Fibroblast of gingiva (primary cell): ENCODE measurements around the gene TXNRD2.

Experiments
- DNase-seq: peaks from one replicate; pipeline ENCODE4 v3.0.0-alpha.2; 2011; ENCODE audit warnings: low read depth

TXNRD2 gene

GRCh38 chr22:19979712-19980493, 38.3 kb upstream of the TXNRD2 start:
- no peak for DNase-seq

DNA sequence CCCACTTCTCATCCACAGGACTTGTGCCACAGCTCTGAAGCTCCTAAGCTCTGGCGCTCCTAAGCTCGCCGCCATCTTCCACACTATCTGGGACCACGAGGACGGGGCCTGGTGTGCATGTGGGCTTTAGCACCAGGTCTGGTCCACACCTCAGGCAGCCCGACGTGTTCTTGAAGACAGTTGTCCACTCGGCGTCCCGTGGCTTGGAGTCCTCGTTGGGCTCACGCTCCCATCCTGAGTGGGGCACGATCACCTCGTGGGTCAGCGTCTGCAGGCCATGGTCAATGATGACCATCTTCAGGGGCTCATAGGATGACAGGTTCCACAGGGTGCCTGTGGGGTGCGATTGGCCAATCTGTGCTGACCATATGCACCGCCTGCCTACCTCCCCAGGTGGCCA, 37.1 kb upstream of the TXNRD2 start:
- no peak for DNase-seq

DNA sequence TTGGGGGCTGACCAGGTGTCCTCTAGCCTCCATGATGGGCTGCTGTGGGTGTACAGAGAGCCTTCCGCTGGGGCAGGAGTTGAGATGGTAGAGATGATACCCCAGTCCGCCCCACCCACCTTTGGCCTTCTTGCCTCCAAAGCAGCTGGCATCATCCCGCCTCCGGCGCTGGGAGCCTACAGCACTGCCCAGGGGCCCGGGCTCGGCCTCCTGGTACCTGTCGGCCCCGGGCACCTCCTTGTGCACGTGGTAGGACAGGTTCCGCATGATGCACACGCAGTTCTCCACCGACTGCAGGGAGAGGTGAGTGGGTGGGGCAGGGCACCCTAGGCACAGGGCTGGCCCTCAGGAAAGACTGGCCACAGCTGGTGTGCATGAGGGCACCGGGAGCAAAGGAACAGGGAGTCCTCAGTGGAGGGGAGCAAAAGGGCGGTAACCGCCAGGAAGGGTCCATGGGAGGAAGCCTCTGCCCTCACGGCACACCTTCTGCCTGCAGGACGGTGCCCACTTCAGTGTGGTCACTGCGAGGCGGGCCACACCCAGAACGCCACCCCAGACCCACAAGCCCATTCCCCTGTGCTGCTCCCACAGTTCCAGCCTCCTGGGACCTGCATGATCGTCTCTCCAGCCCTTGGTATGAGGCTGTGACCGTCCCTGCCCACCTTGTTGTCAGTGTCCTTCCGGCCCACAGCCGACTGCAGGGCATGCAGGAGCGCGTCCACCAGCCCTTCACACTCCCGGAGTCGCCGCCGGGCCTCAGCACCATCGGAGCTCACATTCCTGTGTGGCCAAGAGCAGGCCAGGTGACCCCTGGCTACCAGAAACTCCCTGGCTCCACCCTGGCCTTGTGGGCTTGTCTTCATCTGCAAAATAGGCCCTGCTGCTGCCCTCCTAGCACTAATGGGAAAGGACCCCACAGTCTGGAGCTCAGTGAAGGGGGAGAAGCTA, 36.0 kb upstream of the TXNRD2 start:
- DNase-seq = no peak

DNA sequence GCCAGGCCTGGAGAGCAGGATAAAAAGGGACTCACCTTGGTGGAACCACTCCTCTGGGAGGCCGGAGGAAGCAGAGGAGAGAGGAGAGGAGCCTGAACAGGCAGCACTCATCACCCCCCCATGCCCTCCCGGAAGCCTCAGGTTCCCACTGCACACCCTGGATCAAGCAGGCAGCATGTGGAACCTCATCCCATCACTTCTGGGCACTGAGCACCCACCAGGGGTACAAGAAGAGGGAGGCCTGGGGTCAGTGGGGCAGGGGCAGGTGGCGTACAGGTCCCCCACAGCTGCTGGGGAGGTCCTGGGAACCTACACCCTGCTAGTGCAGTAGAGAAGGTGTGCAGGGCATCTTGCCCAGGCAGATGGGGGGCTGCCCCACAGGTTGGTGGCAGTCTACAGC, 35.1 kb upstream of the TXNRD2 start:
- DNase-seq = no peak

- DNase-seq = no peak
Observed at GRCh38 chr22:19975707-19976035, 34.1 kb upstream of the TXNRD2 start.

DNA sequence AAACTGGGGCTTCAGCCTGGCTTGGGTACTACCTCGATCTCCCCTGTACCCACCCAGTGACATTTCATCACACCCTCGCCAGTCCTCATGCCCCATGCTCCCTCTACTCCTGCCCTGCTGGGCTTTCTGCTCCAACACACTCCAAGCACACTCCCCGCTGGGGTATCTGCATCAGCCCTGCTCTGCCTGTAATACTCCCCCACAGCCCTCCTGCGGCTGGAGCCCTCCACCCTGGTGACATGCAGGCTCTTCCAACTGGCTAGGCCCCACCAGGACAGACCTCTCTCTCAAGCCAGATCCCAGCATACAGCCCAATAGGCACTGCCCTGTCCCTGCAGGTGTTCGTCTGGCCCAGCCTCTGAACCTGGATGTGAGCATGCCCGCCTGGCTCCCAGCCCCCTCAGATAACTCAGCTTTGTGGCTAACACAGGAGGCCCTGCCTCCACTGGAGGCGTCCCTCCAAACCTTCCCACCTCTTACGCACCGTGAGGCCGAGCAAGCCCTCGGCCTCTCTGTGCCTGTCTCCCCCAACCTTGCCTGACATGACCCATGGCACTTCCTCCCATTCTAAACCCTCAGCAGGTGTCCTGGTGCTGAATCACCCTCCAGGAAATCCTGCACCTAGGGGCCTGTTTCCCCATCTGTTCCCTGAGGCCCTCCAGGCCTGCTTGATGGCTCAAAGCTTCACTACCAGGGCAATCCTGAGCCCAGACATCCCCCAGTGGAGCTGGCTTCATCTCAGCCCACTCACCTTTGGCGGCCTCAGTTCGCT, 33.5 kb upstream of the TXNRD2 start:
- no peak for DNase-seq

DNA sequence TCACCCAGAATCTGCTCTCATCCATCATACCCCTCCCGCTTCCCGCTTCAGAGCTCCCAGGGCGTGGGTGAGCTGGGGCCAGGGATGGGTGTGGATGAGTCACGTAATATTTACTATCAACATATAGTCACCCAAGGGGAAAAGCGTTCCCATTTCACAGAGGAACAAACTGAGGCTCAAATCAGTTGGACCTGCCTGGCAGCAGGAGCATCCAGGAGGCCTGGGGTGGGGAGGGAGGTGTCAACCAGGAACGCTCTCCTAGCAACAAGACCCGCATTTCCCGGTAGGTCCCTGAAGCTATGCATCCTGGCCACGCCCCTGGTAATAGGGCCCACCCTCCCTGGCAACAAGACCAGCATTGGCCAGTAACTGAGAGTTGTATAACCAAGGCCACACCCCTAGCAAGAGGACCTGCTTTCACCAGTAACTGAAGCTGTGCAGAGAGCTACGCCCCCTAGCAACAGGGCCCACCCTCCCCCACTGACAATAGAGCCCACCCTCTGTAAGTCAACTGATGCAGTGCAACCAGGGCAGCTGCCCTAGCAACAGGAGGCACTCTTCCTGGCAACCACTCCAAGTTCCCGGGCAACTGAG, 32.7 kb upstream of the TXNRD2 start:
- DNase-seq = peak; percentile 19

- no peak for DNase-seq
Observed at GRCh38 chr22:19973551-19974267, 32.1 kb upstream of the TXNRD2 start.

GRCh38 chr22:19972652-19973550, 31.3 kb upstream of the TXNRD2 start:
- no peak for DNase-seq

GRCh38 chr22:19972251-19972650, 30.6 kb upstream of the TXNRD2 start:
- no peak for DNase-seq

DNA sequence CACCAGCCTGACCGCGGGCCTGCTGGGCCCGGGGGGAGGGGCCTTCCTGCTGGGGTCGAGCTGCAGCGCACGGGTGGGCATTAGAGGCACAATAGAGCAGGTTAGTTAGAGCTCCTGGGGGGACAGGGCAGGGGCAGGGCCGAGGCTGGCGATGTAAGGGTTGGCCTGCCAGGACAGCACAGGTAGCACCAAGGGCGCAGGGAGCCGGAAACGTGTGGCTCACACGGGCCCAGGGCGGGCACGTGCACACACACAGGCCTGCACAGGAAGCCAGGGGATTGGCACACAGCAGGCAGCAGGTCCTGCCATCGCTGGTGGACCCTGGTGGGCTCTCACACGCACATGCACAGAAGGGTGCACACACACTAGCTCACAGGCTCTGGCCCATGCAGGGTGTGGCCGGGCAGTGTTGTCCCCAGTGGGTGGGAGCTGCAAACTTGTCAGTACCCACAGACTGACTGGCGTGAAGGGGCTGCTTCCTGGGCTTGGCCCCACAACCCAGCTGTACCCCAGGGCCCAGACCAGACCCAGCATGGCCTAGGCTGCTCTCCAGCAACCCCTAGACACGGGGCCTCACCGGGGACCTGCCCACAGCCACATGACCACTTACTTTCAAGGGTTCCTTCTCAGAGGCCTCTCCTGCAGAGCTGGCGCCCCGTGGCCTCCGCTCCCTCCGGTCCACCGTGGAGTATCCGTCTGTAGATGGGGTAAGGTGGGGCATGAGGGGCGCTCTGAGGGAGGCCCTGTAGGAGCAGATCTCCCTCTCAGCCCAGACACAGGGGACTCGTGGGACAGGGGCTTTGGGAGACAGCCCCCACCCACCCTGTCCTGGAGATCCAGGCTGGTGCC, 29.9 kb upstream of the TXNRD2 start:
- no peak for DNase-seq

DNA sequence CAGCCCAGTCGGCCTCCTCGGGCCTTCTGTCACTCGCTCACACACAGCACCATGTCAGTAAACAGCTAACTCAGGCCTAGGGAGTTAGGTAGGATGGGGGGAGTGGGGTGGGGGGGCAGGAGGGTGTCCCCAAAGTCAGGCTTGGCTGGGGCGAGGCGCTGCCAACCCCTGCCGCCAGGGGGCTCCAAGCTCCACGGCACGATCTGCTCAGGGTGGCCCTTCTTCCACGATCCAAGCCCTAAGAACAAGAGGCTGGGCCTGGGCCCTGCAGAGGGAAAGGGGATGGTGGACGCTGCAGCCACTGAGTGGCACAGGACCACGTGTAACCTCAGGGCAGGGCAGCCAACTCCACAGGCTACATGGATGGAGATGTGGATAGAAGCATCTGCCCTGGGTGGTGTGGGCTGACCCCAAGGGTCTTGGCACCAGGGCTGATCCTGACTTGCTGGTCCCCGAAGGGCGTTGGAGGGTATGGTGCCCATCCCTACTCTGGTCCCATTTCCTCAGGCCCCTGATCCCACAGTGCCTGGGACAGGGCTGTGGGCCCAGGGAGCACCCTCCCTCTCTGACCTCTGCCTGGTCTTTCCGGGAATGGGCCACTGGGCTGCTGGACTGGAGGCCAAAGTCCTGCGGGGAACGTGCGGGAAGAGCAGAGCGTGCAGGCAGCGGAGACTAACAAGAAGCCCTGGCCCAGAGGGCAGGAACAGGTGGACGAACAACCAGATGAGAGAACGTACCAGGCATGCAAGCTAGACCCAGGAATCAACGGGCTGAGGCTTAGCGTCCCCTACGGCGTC, 29.1 kb upstream of the TXNRD2 start:
- peak; percentile 46 for DNase-seq

DNA sequence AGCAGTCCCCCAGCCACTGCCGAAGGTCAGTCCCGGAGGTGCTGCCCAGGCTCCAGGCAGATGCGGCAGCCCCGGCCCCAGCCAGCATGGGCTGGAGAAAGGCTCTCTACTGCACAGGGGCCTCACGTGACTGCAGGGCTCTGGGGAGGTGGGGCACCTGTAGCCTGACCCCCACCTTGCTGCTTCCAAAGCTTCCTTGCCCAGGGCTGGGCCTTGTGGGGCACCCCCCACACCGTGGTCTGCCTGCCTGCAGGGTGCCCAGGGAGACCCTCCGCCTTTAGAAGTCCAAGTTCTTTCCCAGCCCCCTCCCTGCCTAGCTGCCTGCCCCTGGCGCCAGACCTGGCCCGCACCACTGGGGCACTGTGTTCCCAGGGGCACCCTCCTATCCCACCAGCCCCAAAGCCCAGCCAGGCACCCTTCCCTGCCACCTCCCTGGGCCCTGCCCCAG, 28.4 kb upstream of the TXNRD2 start:
- no peak for DNase-seq

GRCh38 chr22:19969141-19969928, 27.7 kb upstream of the TXNRD2 start:
- DNase-seq = no peak

GRCh38 chr22:19968450-19968891, 26.9 kb upstream of the TXNRD2 start:
- DNase-seq = no peak

GRCh38 chr22:19967850-19968449, 26.3 kb upstream of the TXNRD2 start:
- no peak for DNase-seq
